ENCODE results near the gene DFFA.
A peak's percentile ranks its signal among the peaks of the same experiment; 100 is the strongest.
"Not testable (repeated sequence)": the region's sequence is repeated elsewhere in the genome, so short reads cannot be mapped to it uniquely, and the experiment has no call there.

The DFFA gene, protein sequence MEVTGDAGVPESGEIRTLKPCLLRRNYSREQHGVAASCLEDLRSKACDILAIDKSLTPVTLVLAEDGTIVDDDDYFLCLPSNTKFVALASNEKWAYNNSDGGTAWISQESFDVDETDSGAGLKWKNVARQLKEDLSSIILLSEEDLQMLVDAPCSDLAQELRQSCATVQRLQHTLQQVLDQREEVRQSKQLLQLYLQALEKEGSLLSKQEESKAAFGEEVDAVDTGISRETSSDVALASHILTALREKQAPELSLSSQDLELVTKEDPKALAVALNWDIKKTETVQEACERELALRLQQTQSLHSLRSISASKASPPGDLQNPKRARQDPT

DNA sequence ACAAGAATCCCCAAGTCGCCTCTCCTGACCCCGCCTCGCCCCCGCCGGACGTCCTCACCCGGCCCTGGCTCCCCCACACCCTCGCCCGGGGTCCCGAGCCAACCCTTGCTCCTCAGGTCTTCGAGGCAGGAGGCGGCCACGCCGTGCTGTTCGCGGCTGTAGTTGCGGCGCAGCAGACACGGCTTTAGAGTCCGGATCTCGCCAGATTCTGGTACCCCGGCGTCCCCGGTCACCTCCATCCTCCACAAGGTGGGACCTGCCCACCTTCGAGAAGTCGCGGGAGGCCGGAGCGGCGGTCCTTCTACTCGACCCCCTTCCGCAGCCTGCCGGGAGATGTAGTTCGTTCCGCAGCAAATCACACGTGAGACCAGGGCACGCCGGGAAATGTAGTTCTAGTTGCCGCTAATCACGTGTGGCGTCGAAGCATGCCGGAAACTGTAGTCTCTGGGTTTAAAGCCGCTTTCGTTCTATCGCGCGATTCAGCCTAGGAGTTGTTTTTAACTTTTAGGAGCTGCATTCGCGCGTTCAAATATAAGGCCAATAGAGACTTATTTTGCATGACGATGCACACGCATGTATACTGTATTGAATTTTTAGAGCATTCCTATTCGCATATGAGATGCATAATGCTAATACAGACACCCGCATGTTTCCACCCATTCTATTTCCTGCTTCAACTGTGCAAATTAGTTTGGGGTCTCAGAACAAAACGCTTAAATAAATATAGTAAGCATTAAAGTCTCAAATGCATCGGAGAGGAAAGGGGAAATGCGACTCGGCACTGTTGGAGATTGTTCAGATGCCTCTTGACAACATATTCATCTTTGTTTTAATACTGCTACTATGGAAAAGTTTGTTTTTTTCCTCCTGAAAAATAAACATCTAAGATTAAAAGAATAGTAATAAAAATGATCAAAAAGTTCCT lies at the start of gene DFFA:
DFFA (minus strand) TSS at position 310 of the 925 bp plus-strand sequence; CDS start at position 239, 71 bp downstream.
- peak; percentile 78 for DNase-seq

DNA sequence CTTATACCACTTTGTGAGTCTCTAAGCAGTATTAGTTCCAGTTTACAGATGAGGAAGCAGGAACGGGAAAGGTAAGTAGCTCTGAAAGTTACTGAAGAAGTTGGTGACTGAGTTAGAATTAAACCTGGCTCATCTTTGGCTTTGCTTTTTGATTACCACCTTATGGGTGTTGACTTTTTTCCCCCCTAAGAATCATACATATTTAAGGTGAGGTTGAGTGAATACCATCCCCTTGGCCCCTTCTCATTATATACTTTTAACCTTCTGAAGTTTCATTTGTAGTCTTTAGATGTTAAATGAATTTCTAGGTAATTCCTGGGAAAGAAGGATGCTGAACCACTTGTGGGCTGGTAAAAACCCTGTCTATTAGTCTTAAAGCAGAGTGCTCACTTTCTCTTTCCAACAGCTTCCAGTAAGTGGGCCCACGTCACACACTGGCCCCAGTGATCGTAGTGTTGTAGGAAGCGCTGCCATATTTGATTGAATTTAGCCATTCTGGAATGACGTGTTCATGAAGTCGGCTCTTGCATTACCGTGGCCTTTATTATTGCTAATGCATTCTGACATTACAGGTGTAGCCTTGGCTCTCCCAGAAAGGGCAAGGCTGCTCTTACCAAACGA lies 49.3 kb upstream of the DFFA start:
- no peak for DNase-seq

DNA sequence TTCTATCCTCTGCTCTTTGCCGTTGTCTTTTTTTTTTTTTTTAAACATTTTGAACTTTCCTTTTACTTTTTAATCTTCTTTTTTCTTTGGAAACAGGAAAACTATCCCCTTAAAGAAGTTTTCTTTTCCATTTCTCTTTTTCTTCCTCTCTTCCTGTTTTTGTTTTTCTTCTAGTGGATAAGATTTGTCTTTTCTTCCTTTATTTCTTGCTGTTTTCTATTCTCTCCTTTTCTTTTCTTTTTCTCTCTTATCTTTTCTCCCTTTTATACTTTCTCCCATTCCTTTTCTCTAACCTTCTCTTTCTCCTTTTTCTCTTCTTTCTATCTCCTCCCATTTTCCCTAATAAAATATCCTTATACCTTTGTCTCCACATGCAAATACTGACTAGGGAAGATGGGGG lies 48.6 kb upstream of the DFFA start:
- no peak for DNase-seq

DNA sequence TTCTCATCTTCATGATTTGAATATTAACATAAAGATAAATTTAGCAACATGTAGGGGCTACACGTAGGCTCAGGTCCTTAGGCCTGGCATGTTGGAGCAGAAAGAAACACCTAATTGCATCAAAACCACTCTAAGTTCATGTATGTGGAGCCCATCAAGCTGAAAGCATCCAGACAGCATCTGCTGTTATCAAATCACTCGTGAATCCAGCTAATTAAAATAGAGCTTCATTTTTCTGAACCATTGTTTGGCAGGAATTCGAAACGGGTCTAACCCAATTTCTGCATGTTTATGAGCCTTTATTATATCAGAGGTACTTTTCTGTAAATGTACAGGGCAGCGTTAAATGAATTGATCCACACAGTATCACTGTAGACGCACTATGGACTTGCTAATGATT lies 48.2 kb upstream of the DFFA start:
- DNase-seq: no peak

DNA sequence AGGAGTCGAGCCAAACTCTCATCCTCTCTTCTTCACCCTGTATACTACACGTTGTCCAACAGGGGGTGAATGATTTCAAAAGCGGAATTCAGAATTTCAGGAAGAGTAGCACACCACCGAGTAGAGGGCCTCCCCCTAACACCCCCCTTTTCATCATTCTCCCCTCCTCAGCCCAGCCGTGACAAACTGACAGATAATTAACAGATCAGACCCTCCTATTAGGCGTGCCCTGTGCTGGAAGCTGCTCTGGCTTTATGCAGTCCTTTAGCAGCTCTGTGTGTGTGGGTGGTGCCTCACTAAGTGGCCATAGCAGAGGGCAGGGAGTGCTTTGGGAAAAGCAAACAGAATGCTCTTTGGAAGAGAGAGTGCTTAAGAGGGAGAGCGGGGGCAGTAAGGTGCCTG lies 46.7 kb upstream of the DFFA start:
- peak; percentile 52 for DNase-seq

DNA sequence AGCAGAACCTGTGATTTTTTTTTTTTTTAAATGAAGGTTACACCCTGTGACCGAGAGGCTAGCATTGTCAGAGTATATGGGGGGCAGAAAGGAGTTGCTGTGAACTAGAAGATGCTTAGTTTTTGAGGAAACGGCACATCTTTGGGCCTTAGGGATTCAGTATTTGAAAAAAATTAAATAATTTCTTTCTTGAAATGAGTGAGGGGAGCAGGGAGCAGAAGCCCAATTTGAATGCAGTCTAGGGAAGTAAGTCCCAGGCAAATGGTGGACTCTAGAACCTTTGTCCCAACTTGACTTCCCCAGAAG lies 45.3 kb upstream of the DFFA start:
- DNase-seq: no peak

DNA sequence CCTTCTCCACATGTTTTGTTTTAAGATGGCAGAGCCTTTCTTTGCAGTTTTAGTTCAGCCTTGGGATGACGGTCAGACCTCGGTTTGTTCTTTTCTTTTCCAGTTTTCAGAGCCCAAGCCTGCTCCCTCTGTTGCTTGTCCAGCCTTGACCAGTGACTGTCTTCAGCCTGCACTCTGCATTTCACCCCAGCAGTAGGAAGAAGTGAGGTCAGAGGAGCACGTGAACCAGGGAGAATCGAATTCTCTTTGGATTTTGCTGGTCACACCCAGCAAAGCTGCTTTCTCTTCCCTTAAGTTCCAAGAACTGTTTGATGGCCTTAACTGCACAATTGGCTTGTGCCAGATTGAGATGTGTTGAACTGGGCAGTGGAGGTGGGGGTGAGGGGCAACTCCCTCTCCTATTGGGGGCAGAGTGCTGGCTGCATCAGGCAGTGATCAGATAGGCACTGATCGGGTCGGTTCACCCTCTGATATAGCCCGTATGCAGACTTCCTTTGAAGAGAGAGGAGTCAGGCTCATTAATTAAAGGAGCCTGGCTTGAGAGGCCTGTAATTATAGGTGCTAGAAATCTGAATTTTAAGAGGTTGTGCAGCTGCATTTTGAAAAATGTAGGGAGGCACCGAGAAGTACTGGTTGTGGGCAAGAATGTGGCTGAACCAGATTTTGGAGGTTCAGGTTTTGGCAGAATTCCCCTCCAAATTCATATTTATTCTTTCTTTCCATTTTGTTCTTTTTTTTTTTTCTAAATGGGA lies 44.8 kb upstream of the DFFA start:
- DNase-seq: no peak

DNA sequence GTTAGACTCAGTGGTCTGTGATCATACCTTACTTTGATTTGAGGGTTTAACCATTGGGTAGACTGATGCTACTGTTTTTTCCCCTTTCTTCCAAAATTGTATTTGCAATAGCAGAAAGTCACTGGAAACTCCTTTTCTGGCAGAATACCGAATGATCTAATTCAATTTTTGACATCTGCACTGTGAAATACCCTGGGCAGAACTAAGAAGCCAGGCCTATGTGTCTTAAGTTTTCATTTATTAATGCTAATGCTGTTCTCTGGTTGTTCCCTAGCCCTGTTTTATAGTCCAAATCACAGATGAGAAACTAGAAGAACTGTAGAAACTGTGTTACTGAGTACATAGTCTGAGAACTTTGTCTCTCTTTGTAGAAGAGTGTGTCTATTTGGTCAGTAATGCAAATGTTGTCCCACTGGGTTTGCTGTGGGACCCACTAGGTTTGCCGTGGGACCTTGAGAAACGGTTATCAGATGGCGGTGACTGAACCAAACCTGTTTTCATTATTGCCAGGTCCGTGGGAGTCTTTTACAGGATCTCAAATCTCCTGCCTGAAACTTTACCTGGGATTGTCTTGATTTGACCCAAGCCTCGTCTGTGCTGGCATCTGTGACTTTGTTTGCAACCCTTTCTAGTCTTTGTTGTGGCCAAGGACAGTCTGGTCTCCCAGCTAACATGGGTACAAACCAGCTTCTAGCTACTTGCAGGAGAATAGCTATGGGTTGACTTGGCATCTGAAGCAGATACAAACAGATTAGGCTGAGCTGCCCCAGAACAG lies 43.8 kb upstream of the DFFA start:
- no peak for DNase-seq

DNA sequence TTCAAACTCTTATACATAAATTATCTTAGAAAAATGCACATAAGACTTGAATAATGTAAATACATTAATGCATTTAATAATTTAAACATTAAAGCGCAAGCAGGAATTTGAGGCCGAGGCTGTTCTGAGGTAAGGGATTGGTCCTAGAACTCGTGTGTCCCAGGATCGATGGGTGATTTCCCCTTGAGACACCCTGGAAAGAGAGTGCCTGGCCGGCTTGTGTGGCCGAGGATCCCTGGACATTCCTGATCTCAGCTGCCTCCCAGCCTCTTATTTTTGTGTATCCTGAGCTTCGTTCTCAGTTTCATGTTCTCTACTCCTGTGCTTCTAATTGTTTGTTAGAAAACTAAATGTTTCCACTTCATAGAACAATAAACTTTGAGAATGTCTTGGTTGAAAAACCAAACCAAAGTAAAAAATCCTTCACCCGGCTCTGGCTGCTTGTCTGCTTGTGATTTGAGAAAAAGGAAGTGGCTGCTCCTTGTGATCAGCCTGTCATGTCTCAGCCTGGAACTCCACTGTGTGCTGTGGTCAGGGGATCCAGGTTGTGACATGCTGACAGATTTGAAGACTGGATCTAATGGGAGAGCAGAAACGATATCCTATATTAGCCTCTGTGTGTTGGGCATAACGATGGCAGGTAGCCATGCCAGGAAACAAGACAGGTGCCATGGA lies 43.1 kb upstream of the DFFA start:
- DNase-seq: no peak

DNA sequence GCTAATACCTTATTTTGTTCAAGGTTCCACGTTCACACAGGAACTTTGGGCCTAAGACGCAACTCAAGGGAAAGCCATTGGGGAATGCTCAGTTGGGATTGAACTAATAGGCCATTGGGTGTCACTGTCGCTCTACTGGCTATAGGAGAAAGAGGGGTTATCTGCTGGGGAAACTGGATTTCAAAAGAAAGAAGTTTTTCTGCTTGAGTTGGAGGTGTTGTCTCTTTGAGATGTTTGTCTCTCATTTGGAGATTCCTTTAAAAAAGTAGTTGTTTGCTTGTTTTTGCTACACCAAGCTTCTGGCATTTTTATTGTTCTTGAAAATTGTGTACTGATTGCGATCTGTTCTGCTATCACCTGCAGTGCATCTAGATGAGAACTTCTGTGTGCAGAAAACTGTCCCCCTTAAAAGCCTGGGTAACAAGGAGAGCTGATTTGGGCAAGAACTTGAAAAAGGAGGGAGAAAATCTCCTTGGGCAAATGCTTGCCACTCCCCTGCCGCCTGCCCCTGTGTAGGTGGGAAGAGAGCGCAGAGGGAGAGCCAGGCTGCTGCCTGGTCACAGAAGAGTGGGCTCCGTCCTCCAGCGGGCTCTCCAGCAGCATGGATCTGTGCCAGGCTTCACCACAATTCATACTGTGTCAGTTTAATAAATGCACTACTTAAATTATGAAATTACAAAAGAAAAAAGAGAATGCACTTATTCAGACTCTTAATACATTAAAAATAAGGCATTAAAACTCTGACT lies 42.3 kb upstream of the DFFA start:
- peak; percentile 17 for DNase-seq

DNA sequence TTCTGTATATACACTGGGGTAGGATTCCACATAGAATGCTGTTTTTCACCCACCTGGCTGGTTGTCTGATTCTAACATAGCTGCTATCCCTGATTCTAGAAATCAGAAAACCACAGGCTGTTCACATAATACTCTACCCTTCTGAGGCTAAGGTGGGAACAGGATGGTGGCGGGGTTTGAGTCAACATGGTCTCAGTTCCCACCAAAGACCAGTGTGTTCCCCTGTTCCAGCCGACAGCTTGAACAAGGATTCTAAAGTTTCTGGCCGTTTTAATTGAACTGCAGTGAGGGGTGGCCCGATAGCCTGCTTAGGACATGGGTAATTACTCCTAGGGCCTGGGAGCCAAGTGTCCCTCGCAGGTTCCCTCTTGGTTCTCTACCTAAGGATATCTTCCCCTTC lies 40.9 kb upstream of the DFFA start:
- no peak for DNase-seq

DNA sequence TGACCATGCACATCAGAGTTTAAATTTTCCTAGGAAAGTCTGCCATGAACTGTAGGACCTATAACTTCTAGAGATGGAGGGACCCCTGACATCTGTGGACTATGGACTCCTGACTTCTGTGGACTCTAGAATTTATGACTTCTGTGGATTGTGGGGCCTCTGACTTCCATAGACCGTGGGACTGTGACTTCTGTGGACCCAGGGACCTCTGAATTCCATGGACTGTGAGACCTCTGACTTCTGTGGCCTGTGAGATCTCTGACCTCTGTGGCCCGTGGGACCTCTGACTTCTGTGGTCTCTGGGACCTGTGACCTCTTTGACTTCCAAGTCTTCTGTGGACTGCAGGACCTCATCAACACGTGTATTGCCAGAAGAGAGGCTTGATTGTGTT lies 39.2 kb upstream of the DFFA start:
- no peak for DNase-seq

DNA sequence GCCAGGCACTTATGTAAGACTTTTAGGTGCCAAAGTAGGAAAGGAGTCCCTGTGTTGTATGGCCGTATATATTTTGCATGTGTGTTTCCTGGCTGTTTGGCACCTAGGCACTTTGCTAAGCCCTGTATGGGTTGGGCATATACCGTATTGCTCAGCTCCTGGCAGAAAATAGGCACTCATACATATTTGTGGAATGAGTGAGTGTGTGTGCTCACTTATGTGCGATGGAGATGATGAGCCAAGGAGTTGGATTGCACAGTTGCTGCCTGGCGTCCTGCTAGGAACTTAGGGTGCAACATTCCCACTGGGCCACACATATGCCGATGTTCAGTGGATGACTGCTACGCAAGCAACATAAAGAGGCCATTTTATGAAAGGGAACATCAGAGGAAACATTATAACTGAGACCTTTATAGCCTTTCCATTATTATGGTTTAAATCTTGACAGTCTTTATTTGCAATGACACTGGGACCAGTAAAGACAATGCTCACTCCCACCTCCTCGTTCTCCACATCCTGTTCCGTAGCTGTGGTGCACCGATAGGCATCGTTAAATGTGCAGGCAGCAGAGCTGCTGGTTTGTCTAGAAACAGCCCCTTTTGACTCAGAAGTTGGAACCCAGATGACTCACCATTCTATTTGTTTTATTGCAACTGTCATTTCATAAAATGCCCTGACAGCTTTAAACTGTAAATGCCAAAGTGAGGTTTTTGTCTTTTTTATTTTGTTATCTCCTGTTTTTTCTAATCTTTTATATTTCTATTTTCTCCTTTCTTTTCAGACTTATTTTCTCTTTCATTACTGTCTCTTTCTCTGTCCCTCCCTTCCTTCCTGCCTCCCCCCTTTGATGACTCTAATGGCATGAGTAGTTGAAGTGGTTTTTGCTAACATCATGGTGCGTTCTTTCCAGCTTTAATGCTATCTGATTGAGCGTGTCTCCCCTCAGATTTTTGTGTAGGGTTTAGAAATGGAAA lies 38.5 kb upstream of the DFFA start:
- DNase-seq: no peak

DNA sequence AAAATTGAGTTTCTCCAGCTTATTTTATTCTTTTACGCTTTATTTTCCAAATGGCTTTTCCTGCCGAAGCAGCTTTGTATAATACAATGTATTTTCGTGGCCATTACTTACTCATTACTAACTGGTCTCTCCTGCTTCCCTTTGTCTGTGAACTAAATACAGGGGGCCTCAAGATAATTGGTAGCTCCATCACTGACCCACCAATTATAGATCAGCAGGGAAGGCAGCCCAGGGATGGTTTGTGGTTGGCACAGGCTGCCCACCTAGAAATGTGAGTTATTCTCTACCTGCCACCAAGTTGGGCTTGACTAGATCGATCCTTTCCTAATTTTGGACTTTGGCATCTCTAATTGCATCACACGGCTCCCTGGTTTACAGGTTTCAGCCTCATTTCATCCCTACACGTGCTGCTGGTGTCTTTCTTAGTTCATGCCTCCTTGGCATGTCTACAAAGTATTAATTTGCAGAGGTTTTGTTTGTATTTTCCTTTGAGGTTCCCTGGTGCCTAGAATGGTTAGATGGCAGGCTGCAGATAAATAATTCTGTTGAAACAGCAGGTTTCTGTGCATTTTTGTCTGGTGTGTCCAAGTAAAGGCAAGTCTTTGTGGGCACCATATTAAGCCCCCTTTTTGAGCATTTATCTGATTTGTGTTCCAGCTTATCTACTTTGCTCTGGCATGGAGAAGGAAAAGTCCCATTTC lies 37.6 kb upstream of the DFFA start:
- peak; percentile 20 for DNase-seq

DNA sequence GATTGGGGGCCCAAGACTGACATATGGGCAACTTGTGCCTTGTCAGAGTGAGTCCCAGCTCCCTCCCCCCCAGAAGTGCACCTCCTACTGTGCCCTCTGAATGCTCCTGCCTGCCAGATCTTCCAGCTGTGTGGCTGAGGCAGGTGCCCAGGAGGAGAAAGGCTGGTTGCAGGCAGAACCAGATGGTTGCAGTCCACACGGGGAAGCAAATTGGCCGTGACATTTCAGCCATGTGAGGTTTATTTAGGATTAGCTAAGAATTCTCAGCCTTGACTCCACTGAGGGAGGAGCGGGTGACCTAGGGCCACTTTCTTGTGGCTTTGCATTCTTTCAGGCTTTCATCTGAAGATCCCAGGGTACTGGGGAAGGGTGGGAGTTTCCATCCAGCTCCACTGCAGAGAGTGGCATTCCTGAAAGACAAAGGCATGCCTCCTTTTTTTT lies 36.2 kb upstream of the DFFA start:
- peak; percentile 6 for DNase-seq

DNA sequence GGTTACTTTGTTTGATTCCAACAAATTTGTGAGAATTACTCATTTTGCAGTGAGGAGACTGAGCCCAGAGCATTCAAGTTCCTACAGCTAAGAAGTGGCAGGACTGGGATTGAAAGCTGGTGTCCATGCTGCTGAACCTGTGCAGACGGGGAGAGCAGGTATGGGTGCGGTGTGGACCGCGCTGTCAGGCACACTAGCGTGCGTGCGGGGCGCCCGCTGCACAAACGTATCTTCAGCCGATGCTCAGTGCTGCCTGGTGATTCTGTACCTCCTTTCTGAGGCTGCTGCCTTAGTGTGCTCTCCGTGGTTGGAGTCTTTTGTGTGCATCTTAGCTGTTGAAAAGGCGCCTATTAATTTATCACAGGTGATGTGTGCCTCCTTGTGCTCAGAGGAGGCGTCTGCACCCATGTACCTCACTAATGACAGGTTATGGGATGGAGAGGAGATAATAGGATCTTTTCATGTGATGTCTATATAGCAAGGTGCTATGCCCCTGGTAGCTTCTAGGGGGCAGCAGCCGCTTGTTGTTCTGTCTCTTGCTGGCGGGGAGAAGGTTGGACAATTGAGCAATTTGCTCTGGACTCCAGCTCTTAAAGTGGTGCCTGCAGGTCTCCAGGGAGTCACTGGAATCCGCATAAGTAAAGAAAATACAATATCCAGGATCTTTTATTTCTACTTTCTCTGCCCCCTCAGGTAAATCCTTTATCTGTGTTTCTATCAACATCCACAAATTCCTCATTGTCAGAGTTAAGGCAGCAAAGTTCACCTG lies 35.0 kb upstream of the DFFA start:
- DNase-seq: peak; percentile 77

DNA sequence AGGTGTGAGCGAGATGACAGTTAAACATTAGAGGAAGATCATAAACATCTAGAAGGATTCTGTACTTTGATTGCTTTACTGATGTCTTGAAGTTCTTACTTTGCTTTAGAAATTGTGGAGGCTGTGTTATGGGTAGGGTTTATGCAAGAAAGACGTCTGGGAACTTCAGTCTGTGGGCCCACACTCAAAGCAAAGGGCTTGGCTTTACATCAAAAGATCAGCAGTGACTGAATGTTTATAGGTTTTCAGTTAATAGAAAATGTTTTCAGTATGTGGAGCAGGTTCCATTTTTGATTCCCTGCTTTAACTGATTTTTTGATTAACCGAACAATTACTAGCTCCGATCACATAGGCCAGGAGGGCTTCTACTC lies 34.3 kb upstream of the DFFA start:
- no peak for DNase-seq

DNA sequence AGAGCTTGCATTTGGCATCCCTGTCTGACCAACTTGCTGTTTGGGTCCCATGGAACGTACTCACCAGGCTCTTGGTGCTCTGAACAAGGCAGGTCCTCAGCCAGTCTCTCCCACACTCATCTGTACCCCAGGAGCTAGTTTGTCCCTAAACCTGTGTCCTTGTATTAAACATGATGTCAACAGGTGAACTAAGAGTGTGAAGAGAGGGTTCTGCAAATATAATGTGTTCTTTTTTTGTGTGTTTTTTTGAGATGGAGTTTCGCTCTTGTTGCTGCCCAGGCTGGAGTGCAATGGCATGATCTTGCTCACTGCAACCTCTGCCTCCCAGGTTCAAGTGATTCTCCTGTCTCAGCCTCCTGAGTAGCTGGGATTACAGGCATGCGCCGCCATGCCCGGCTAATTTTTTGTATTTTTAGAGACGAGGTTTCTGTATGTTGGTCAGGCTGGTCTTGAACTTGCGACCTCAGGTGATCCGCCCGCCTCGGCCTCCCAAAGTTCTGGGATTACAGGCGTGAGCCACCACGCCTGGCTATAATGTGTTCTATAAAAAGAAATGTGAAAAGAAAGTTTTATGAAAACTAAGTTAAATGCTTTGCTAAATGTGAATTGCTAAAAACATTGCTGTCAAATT lies 33.8 kb upstream of the DFFA start:
- not testable (repeated sequence) for DNase-seq

All from NCI-H146 (cell line).